Psoas muscle (tissue), 8 donors: ENCODE measurements around the gene ZNF778. TPM values are rescaled to one million over a fixed set of nuclear protein-coding genes. Genes with fewer than 3 reads are reported as not detected.

Experiments
- ATAC-seq, 4 donors: fragments of 200-7000 bp; cut with Tn5 transposase; one replicate each; pipeline ENCODE4 v1.9.1; 2020; ENCODE audit warnings: moderate library complexity in 3 of 4, mild to moderate bottlenecking in 2 of 4
- DNase-seq, 2 donors: peaks; one replicate each; pipeline ENCODE4 v3.0.0-alpha.2; 2020
- H3K27ac ChIP-seq: fragments of 200-600 bp; one replicate; pipeline ENCODE4 v1.8.0; 2022
- H3K27me3 ChIP-seq, 3 donors: fragments of 200-600 bp in 1 of 3; one replicate each; pipeline versions ENCODE4 v1.6.1 to v1.8.0; 2013 to 2022; ENCODE audit warnings: low read length in 2 of 3, mild to moderate bottlenecking in 2 of 3, moderate library complexity in 1 of 3; ENCODE audit not compliant: insufficient read depth in 3 of 3
- H3K36me3 ChIP-seq, 2 donors: fragments of 200-600 bp in 1 of 2; one replicate each; pipeline versions ENCODE4 v1.6.1 to v1.8.0; 2013 to 2022; ENCODE audit warnings: low read depth in 1 of 2, mild to moderate bottlenecking in 1 of 2, moderate library complexity in 1 of 2; ENCODE audit not compliant: insufficient read depth in 1 of 2
- H3K4me1 ChIP-seq: fragments of 200-600 bp; one replicate; pipeline ENCODE4 v1.8.0; 2022
- H3K4me3 ChIP-seq: fragments of 200-600 bp; one replicate; pipeline ENCODE4 v1.8.0; 2022; ENCODE audit warnings: mild to moderate bottlenecking
- H3K9me3 ChIP-seq: fragments of 200-600 bp; one replicate; pipeline ENCODE4 v1.8.0; 2022
- CTCF ChIP-seq: fragments of 200-600 bp; IDR thresholded peaks from one replicate; pipeline ENCODE4 v1.8.0; 2022; ENCODE audit warnings: antibody characterized with exemption
- WGBS, 3 donors: extraction: QIAGEN DNeasy Blood & Tissue Kit; methylation state at CpG; one replicate each; pipeline versions ENCODE4 v1.1.6 to v1.1.7; 2013; 5-methylcytosine and 5-hydroxymethylcytosine counted together
- intact Hi-C, 2 donors: fragments of 100-400 bp; cut with DNase I; formaldehyde crosslinking; loops; one replicate each; pipeline versions ENCODE4 v1.11.0 to v1.14.2; 2022
- long read RNA-seq, 2 donors: library from polyadenylated mRNA; unstranded; transcript quantifications; one replicate each; pipeline ENCODE4 v2.0.0, GENCODE V29; 2021
- polyA plus RNA-seq, 3 donors: library from polyadenylated mRNA; stranded (reverse); fragments of 200-250 nt; gene quantifications; one replicate each; pipeline ENCODE4 v1.2.3, GENCODE V29; 2013
- total RNA-seq, 4 donors: library from RNA; stranded (reverse); fragmentation: NEBNext Ultra II Directional in 2 of 4; extraction: Animal tissue kit (Norgen Biotek cat#: 25700) in 2 of 4; gene quantifications; one replicate each; pipeline versions ENCODE4 v1.2.1 to v1.2.4, GENCODE V29; 2021 to 2023
- donor health status: healthy with polysubstance abuse.
- donor health status: DM: no; HTN: no; CAD: no; lungs with moderate emphysema.
- donor health status: Bipolar disorder and iron deficiency.
- donor health status: healthy.
- donor health status: DM: yes; HTN: yes; CAD: no.
- donor health status: DM: no; HTN: no; CAD: no.
- donor health status: DM: no; HTN: no; CAD: no.
- donor health status: DM: yes; HTN: yes; CAD: no.

Gene ZNF778
- total RNA-seq (10 to 100 TPM; 10.2 to 15.3 (median 12.4) TPM), polyA plus RNA-seq (1 to 10 TPM; 2.2 to 9.0 (median 4.6) TPM)
- long read RNA-seq, donor 1, partial matches to known transcripts = 0 of 6 reads
- long read RNA-seq, donor 1, other reads (novel, unspliced or antisense) = 5 of 6 reads
- long read RNA-seq, donor 2, full-length matches to known transcripts = 6 of 14 reads
- long read RNA-seq, donor 2, partial matches to known transcripts = 0 of 14 reads
- long read RNA-seq, donor 2, other reads (novel, unspliced or antisense) = 8 of 14 reads

GRCh38 chr16:89217388-89218191 lies at the start of gene ZNF778:
Gene ZNF778 (plus strand): TSS chr16:89217703. CDS start chr16:89221128, 3,425 bp downstream.
- 0% methylated on average over 79 to 91 of the region's 91 CpGs for WGBS, 3 donors

GRCh38 chr16:89168381-89169189 lies 48.9 kb upstream of the ZNF778 start:
- H3K27me3 ChIP-seq = peaks cover 0 to 22% (median 2%) of the 10 kb centered on the region in 3 donors
- intact Hi-C loops = loop anchor here (2.0 to 5.0 kb wide), 4 partner anchors 226 to 431 kb away; no protein-coding TSS in a partner anchor
- DNase-seq (peak in 1 of 2 donors; percentile 45), ATAC-seq (no peak)
- TF ChIP-seq CTCF = no peak
- H3K4me1 ChIP-seq = peaks cover 14% of the 10 kb centered on the region
- H3K4me3 ChIP-seq = no peak overlapping the region
- H3K9me3 ChIP-seq = no peaks in the 10 kb centered on the region
- WGBS, 3 donors = 70 to 76% (median 75%) methylated on average over 22 to 23 of the region's 23 CpGs
- H3K36me3 ChIP-seq = no peaks in the 10 kb centered on the region
- H3K27ac ChIP-seq = no peak overlapping the region

More at GRCh38 chr16:89217388-89218191, at the start of gene ZNF778:
- no peaks in the 10 kb centered on the region for H3K27me3 ChIP-seq
- DNase-seq = peak; percentile 85 to 92
- H3K27ac ChIP-seq = peak within 1 kb of the TSS; percentile 96
- intact Hi-C loops = loop anchor here (5.0 to 10.0 kb wide), 4 partner anchors 45 to 405 kb away; partner anchors contain the start of genes ACSF3 (in 1 of the 2), APRT (in 1 of the 2) and CDH15 (in 1 of the 2)
- no peaks in the 10 kb centered on the region for H3K9me3 ChIP-seq
- peak within 1 kb of the TSS; percentile 81 for H3K4me3 ChIP-seq
- TF ChIP-seq CTCF = peak; percentile 10
- peak; percentile 91 to 94 (median 92) for ATAC-seq
- peaks cover 32% of the 10 kb centered on the region for H3K4me1 ChIP-seq
- H3K36me3 ChIP-seq = peaks cover 3 to 28% of the 10 kb centered on the region in 2 donors

GRCh38 chr16:89169778-89170177 lies 47.7 kb upstream of the ZNF778 start:
- Histone ChIP-seq H3K4me1 (peaks cover 26% of the 10 kb centered on the region), H3K27me3 (peaks cover 0 to 17% (median 0%) of the 10 kb centered on the region in 3 donors), H3K9me3 (no peaks in the 10 kb centered on the region), H3K36me3 (no peaks in the 10 kb centered on the region), H3K27ac (no peak overlapping the region), H3K4me3 (no peak overlapping the region)
- DNase-seq (peak in 1 of 2 donors; percentile 51), ATAC-seq (no peak)
- intact Hi-C loops = loop anchor here (2.0 to 5.0 kb wide), 5 partner anchors 48 to 432 kb away; partner anchors contain the start of gene ZNF778 (in 1 of the 2)
- no peak for TF ChIP-seq CTCF
- WGBS, 3 donors = 84 to 89% (median 88%) methylated on average over 12 to 14 of the region's 14 CpGs
